ENCODE results near the gene HES2.

DNA sequence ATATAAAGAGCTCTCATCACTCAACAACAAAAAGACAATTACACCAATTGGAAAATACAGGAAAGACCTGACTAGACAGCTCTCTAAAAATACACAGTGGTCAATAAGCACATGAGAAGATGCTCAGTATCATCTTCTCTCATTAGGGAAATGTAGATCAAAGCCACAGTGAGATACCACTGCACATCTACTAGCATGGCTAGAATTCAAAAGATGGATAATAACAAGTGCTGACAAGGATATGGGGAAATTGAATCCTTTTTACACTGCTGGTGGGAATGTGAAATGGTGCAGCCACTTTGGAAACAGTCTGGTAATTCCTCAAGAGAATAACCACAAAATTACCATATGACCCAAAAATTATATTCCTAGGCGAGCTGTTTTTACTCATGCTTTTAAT, 35.6 kb downstream of the HES2 start:
- TF ChIP-seq, protein P1, sequence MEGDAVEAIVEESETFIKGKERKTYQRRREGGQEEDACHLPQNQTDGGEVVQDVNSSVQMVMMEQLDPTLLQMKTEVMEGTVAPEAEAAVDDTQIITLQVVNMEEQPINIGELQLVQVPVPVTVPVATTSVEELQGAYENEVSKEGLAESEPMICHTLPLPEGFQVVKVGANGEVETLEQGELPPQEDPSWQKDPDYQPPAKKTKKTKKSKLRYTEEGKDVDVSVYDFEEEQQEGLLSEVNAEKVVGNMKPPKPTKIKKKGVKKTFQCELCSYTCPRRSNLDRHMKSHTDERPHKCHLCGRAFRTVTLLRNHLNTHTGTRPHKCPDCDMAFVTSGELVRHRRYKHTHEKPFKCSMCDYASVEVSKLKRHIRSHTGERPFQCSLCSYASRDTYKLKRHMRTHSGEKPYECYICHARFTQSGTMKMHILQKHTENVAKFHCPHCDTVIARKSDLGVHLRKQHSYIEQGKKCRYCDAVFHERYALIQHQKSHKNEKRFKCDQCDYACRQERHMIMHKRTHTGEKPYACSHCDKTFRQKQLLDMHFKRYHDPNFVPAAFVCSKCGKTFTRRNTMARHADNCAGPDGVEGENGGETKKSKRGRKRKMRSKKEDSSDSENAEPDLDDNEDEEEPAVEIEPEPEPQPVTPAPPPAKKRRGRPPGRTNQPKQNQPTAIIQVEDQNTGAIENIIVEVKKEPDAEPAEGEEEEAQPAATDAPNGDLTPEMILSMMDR (conservative IDR thresholded peaks at IDR 0.05 in 1 of 2, IDR thresholded peaks at IDR 0.05 in 1 of 2; ENCODE audit: low read depth in 1 of 2, low read length in 2 of 2): no peak
- no peak for TF ChIP-seq EZH2 (IDR thresholded peaks at IDR 0.05; ENCODE audit: low read length, missing control alignments)

All from fibroblast of lung (primary cell).